ENCODE measurements around the gene ALAD.
"Not testable (repeated sequence)": the region's sequence is repeated elsewhere in the genome, so short reads cannot be mapped to it uniquely, and the experiment has no call there.

- TF ChIP-seq POLR2AphosphoS5, POLR2A, CTCF (IDR thresholded peaks at IDR 0.05): not testable (repeated sequence)
Measured at GRCh38 chr9:113365652-113366051, 35.4 kb downstream of the ALAD start.
